ENCODE results near the gene CEP350.

GRCh38 chr1:179951383-179952144 is 3.0 kb upstream of the CEP350 start:
- no peak for TF ChIP-seq POLR2A (IDR thresholded peaks at IDR 0.05; ENCODE audit: borderline replicate concordance, extremely low read depth, insufficient read depth, insufficient read length)
- no peak for TF ChIP-seq RAD21 (IDR thresholded peaks at IDR 0.05; ENCODE audit: low read depth)
- no peak for TF ChIP-seq CTCF (IDR thresholded peaks at IDR 0.05 in 2 of 3, conservative IDR thresholded peaks at IDR 0.05 in 1 of 3; ENCODE audit: borderline replicate concordance in 1 of 3, insufficient read depth in 1 of 3, low read depth in 2 of 3, low read length in 2 of 3)
- TF ChIP-seq POLR2AphosphoS5 (IDR thresholded peaks at IDR 0.05; ENCODE audit: low read depth, low read length): no peak
- TF ChIP-seq REST (IDR thresholded peaks at IDR 0.05; ENCODE audit: low read depth): no peak

Measured in HCT116 (cell line).